Measurements from ENCODE around the gene NTN4. TPM values are rescaled to one million over a fixed set of nuclear protein-coding genes. Genes with fewer than 3 reads are reported as not detected.

NTN4 gene
- total RNA-seq, 4 donors from 2014 or later: 4.0 to 10.0 (median 5.7) TPM

- DNase-seq (no peak), ATAC-seq (no peak)
- H3K9me3 ChIP-seq: peaks cover 0 to 3% (median 0%) of the 10 kb centered on the region in 3 donors
- H3K4me3 ChIP-seq: no peak overlapping the region
- intact Hi-C loops (cut with DNase I; ENCODE audit: low total_unique reads) (no loop called here), in situ Hi-C loops (cut with MboI; ENCODE audit: low sequenced_read_pairs in 4 of 4) (no loop called here)
- TF ChIP-seq, protein P1, sequence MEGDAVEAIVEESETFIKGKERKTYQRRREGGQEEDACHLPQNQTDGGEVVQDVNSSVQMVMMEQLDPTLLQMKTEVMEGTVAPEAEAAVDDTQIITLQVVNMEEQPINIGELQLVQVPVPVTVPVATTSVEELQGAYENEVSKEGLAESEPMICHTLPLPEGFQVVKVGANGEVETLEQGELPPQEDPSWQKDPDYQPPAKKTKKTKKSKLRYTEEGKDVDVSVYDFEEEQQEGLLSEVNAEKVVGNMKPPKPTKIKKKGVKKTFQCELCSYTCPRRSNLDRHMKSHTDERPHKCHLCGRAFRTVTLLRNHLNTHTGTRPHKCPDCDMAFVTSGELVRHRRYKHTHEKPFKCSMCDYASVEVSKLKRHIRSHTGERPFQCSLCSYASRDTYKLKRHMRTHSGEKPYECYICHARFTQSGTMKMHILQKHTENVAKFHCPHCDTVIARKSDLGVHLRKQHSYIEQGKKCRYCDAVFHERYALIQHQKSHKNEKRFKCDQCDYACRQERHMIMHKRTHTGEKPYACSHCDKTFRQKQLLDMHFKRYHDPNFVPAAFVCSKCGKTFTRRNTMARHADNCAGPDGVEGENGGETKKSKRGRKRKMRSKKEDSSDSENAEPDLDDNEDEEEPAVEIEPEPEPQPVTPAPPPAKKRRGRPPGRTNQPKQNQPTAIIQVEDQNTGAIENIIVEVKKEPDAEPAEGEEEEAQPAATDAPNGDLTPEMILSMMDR (IDR thresholded peaks at IDR 0.05 in 4 of 5, conservative IDR thresholded peaks at IDR 0.05 in 1 of 5): no peak
- no peak for TF ChIP-seq POLR2A (IDR thresholded peaks at IDR 0.05)
- H3K36me3 ChIP-seq: no peaks in the 10 kb centered on the region
- H3K27ac ChIP-seq: no peak overlapping the region
- no peaks in the 10 kb centered on the region for H3K4me1 ChIP-seq
- H3K27me3 ChIP-seq: no peaks in the 10 kb centered on the region
These were observed 28.3 kb downstream of the NTN4 start for GRCh38 chr12:95762123-95762785.

DNA sequence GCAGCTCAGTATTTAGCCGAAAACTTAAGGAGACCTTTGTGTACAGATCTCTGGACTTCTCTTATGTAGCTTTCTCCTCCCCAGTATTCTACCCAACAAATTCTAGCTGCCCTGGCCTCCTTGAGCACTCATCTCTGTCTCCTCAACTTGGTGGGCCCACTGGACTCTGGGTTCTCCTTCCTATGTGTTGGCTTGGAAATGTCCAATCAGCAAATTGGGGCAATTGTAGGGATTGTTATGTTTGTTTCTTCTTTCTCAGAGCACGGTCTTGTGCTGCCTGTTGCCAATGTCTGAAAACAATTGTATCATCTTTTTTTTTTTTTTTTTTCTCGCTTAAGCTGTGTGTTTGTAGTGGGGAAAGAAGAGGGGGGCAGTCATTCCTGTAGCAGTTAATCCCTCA, 30.2 kb downstream of the NTN4 start:
- in situ Hi-C loops (cut with MboI; ENCODE audit: low sequenced_read_pairs in 4 of 4): no loop called here
- ATAC-seq (no peak), DNase-seq (no peak)
- H3K4me1 ChIP-seq: peaks cover 0 to 3% of the 10 kb centered on the region in 2 donors
- H3K4me3 ChIP-seq: no peak overlapping the region
- H3K9me3 ChIP-seq: peaks cover 0 to 3% (median 0%) of the 10 kb centered on the region in 3 donors
- no peak for TF ChIP-seq POLR2A (IDR thresholded peaks at IDR 0.05)
- TF ChIP-seq, protein P1 (IDR thresholded peaks at IDR 0.05 in 4 of 5, conservative IDR thresholded peaks at IDR 0.05 in 1 of 5): no peak
- no peaks in the 10 kb centered on the region for H3K36me3 ChIP-seq
- H3K27me3 ChIP-seq: no peaks in the 10 kb centered on the region
- no peak overlapping the region for H3K27ac ChIP-seq
- intact Hi-C loops (cut with DNase I; ENCODE audit: low total_unique reads): no loop called here

DNA sequence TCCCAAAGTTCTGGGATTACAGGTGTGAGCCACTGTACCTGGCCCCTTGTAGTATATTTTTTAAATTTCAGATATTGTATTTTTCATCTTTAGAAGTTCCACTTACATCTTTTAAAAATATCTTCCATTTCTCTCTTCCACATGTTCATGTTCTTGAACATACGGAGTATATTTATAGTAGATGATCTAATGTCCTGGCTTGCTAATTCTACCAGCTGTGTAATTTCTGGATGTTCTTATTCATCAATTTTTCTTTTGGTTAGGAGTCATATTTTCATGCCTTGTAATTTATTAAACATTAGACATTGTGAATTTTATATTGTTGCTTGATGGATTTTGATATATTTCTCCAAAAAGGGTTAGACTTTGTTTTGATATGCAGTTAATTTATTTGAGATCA, 30.8 kb downstream of the NTN4 start:
- peaks cover 0 to 7% of the 10 kb centered on the region in 2 donors for H3K4me1 ChIP-seq
- peaks cover 0 to 3% (median 0%) of the 10 kb centered on the region in 3 donors for H3K9me3 ChIP-seq
- TF ChIP-seq POLR2A (IDR thresholded peaks at IDR 0.05): no peak
- TF ChIP-seq, protein P1 (IDR thresholded peaks at IDR 0.05 in 4 of 5, conservative IDR thresholded peaks at IDR 0.05 in 1 of 5): no peak
- DNase-seq: no peak
- H3K36me3 ChIP-seq: no peaks in the 10 kb centered on the region
- no peak overlapping the region for H3K4me3 ChIP-seq
- no peaks in the 10 kb centered on the region for H3K27me3 ChIP-seq
- H3K27ac ChIP-seq: no peak overlapping the region
- no peak for ATAC-seq
- in situ Hi-C loops (cut with MboI; ENCODE audit: low sequenced_read_pairs in 4 of 4): no loop called here
- intact Hi-C loops (cut with DNase I; ENCODE audit: low total_unique reads): no loop called here

DNA sequence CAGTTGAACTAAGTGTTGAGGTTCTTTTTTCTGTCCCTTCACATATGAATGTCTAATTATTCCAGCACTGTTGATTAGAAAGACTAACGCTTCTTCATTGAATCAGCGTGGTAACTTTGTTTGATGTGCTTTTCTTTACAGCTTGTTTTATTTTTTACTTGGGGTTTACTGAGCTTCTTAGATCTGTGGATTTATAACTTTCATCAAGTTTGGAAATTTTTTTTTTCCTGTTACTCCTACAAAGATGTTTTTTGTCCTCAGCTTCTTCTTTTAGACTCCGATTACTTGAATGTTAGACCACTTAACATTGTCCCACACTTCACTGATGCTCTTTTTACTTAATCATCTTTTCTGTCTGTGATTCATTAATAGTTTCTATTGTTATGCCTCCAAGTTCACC, 31.5 kb downstream of the NTN4 start:
- Histone ChIP-seq H3K9me3 (peaks cover 0 to 3% (median 0%) of the 10 kb centered on the region in 3 donors), H3K36me3 (no peaks in the 10 kb centered on the region), H3K4me1 (peaks cover 0 to 7% of the 10 kb centered on the region in 2 donors), H3K4me3 (no peak overlapping the region), H3K27me3 (no peaks in the 10 kb centered on the region), H3K27ac (no peak overlapping the region)
- DNase-seq (no peak), ATAC-seq (no peak)
- no peak for TF ChIP-seq POLR2A (IDR thresholded peaks at IDR 0.05)
- TF ChIP-seq, protein P1 (IDR thresholded peaks at IDR 0.05 in 4 of 5, conservative IDR thresholded peaks at IDR 0.05 in 1 of 5): no peak
- intact Hi-C loops (cut with DNase I; ENCODE audit: low total_unique reads) (no loop called here), in situ Hi-C loops (cut with MboI; ENCODE audit: low sequenced_read_pairs in 4 of 4) (no loop called here)
